HG03139 (cell line): Measurements from ENCODE around the gene TMC3.
"Not testable (repeated sequence)": the region's sequence is repeated elsewhere in the genome, so short reads cannot be mapped to it uniquely, and the experiment has no call there.

Experiments
- ATAC-seq: cut with Tn5 transposase; IDR thresholded peaks from one replicate; pipeline ENCODE4 v1.9.1; 2021; ENCODE audit not compliant: unreplicated experiment

The TMC3 gene

DNA sequence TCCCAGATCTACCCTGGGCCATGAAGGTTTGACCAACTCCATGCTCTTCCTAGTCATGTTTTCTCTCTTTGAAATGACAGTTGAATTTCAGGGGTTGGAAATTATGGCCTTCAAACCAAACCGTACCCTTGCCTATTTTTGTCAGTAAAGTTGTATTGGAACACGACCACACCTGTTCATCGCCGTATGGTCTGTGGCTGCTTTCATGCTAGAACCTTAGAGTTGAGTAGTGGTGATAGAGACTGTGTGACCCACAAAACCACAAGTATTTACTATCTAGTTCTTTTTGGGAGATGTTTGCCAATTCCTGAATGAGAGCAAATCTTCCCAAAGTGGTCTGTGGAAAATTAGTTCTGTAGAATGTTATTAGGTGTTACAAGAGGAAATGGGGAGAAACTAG is 26.1 kb downstream of the TMC3 start:
- ATAC-seq: no peak

DNA sequence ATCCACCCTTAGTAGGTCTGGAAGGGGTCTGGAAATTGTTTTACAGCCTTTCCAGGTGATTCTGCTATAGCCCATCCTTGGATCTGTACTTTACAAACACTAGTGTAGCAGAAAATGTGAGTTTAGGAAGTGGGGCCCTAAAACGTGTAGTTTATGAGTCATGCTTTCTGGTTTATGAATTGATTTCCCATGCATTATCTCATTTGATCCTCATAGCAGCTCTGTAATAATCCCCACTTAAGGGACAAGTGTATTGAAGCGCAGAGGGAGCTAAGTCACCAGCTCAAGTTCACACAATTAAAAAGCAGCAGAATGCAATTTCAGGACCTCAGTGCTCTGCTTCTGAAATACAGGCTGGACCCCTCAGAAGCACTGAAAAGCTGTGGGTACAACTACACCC is 27.4 kb downstream of the TMC3 start:
- ATAC-seq: no peak

DNA sequence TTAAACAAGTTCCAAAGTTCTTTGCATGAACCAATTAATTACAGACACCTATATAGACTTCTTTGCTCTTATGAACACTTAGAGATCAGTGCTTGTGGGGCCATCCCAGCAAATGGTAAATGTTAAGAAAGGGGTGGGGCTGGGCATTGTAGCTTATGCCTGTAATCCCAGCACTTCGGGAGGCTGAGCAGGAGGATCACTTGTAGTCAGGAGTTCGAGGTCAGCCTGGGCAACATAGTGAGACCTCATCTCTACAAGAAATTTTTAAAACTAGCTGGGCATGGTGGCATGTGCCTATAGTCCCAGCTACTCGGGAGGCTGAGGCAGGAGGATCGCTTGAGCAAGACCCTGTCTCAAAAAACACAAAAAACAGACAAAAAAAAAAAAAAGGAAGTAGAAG is 30.6 kb downstream of the TMC3 start:
- ATAC-seq: no peak

DNA sequence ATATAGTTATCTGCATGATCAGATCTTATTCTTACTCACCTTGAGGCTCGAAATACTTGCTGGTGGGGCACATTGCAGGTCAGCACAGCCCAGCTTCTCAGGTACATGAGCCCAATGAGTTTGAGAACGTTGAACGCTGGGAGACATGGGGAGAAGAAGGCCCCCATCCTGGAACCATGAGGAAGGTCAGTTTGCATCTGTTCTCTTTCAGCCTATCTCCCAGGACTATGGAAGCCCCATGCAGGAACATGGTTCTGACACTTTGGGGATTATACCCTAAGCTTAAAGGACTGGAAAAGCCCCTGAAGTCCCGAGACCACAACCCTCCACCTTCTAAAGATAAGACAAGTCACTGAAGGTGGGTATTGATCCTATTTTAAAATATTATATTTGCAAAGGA is 32.7 kb downstream of the TMC3 start:
- ATAC-seq: no peak

DNA sequence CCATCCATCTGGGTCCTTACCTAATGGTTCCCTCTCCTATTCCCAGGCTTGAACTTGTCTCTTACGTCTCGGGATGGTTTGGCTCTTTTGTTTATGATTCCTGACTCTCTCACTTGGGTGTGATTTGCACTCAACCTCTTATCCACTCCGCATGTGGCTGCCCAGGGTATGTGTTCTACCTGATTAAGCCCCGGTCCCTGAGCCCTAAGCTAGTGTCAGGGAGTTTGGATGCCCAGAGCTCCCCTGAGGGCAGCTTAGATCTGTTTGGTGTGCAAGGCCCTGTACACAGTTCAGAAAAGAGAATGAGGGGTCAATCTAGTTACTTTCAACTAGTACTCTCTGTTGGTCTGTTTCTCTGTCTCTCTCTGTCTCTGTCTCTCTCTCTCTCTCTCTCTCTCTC is 34.2 kb downstream of the TMC3 start:
- ATAC-seq: no peak

DNA sequence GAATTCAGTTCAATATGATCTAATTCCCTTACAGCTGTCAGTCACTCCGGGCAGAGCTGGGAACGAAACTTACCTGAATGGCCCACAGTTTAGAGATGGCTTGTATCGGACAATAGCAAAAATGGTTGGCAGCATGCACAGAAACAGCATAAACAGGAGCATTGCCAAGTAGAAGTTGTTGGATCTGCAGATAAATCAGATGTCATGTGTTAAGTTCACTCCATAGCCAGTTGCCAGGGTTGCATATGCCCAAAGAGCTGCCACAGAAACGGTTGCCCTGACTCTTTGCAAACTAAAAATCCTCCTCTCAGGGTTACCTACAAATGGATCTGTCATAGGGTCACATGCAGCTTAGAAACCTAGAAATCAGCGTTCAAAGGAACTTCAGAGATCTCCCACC is 34.7 kb downstream of the TMC3 start:
- ATAC-seq: no peak

DNA sequence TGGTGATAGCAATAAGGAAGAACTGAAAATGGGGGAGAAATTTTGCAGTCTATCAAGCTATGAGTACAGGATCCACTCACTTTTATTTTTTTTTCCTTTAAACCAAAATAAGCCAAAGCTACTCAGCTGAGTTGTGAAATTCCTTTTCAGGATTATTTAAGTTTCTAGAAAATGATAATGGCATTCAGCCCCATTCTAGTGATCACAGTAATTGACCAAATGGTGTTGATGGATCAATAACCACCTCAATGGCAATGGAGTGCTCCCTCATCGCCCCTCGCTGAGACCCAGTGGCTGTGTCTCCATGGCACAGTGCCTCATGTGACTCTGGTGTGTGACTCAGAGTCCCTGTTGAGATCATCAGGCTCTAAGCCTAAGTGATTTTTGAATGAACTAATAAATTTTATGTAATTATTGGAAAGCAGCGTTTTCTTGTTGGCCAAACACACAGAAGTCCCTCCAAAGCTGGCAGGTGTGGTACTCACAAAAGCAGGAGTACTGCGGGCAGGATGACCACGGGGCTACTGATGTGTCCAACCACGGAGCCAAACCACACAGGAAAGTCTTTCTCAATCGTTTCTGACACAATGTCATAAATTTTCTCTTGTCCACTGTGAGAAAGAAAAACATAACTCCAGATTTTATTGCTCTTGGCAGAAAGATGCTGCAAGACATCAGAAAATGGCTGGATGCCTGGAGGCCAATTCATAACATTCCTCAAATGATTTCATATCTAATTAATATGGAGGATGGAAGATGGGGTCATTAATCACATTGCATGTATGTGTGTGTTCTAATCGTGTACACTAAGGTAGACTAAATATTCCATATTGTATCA is 35.6 kb downstream of the TMC3 start:
- no peak for ATAC-seq

DNA sequence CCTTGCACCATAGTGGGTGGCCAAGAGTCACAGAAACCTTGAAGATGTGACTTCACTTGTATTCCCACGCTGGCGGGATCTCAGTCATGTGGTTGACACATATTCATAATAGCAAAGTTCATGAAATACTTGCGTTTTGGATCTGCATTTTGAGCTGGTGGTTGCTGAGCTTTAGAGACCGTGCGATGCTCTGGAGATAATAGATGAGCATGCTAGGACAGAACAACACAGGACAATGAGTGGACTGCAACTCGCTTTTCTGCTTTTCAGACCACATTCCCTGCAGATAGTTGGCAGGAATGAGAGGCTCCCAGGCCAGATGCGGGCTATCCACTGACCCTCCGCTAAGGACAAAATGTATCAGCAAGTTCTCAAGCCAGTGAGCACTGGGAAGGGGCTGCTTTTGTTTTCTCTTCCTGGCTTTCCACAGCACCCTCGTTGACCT is 36.3 kb downstream of the TMC3 start:
- ATAC-seq: no peak

DNA sequence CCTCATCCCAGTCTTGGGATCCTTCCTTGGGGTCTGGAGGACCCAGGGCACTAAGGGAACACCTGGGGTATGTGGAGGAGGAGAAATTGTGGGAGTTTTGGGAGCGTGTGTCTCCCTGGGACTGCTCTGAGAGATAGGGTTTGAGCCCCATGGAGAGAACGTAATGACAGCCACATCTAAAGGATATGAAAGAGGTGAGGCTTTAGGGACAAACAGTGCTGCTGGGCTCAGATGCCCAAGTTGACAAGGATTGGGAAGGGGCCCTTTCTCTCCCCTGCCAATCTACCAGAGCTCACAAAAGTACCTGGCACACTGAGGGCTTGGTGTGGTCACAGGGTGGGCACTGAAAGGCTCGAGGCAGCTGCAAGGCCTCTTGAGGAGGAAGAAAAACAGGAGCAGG is 36.8 kb downstream of the TMC3 start:
- ATAC-seq: no peak

DNA sequence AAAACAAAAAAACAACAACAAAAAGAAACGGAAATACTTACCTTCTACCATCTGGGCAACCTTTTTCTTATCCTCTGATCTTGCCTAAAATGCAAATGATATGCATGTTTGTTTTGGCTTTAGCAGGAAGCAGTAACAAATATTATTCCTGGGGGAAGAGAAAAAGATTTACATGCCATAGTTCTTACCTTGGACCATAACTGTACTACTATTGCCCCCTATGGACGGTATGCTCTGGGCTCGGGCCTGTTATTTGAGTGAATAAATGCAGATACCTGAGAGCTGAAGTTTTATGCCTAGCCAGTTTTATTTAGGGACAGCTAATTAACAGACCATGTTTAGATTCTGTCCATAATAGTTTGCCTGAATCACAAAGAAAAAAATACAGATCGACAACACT is 37.4 kb downstream of the TMC3 start:
- ATAC-seq: no peak

DNA sequence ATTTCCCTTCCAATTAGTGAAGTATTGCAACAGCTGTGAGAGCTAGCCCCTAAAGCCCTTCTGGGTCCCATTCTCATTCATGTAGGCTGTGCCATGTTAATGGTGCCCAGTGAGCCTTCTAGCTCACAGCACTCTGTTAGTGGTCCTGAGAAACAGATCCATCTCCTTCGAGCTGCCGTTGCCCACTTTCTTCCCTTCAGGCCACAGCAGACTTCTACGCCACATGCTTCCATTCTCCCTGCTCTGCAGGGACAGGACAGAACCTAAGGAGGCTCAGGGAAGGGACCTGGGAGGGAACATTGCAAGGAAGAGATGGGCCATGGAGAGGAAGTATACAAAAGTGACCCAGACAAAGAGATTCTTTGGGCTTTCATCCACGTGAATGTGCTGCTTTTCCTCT is 38.4 kb downstream of the TMC3 start:
- no peak for ATAC-seq

DNA sequence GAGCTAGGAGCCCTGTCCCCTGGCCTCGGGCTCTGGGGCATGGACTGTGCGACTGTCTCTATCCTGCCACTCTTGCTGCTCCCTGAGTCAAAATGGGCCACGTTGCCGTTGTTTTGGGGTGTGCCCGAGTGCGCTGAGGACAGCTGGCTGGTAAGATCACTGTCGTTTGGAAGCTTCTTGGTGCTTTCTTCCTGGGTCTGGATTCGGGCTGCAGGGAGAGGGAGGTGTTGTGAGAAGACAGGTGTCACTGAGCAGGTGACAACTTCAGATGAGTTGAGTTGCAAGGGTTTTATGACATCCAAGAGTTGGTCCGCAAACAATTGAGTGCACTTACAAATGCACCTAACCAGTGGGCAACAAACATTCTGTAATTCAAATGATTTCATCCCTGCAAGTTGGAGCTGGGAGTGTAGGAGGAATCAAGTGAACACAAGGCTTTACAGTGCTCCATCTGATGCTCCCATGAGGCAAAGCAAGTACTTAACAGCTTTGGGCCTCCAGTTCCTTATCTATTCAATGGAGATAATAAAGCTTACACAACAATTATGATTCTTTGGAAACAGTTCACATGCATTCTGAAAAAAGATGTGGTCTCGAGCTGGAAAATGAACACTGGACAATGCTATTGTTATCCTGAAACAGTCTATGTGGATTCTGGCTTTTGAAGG is 39.1 kb downstream of the TMC3 start:
- ATAC-seq: no peak

DNA sequence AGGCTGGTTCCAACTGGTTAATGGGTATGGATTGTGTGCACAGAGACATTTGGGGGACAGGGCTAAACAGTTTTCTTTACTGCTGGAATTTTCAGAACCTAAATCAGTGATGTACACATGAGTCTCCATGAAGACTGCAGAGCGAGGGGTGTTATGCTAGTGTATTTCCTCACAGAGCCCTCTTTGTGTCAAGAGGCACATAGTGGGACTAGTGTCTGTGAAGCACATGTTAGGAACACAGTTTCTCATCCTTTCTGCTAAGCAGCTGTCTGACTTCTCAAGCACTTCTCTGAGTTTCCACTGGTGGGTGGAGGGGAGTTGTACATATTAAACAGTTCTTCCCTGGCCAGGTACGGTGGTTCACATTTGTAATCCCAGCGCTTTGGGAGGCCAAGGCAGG is 40.6 kb downstream of the TMC3 start:
- no peak for ATAC-seq

DNA sequence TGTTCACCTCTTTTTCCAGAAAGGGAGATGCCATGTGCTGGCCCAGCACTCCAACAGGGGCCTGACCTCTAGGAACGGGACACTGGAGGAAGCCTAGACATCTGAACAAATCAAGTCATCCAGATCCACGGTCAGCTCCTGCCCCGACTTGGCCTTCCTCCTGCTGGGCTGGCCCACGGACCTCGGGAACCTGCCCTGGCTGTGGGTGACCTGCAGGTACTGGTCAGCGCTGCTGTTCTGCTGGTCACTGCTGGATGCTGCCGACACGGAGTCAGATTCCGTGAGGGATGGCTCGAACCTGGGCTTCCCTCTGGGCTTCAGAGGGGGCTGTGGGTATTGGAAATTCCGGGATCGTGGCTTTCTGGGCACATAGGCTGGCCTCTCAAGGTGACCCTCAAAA is 41.7 kb downstream of the TMC3 start:
- no peak for ATAC-seq

DNA sequence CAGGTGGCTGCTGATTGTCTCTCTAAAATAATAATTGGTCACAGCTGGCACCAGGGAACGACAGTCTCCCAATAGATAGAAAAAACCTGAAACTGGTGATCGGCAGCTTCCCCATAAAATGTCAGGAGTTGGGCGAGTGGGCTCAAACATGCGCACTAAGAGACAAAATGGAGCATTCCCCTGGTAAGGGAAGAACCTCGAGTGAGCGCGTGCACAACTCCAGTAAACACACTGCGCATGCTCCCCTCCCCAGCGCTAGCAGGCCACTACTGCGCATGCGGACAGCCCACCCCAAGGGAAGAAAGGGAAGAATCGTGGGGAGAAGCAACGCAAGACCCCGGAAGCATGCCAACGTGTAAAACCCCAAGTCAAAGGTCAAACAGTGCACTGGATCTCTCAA is 42.4 kb downstream of the TMC3 start:
- ATAC-seq: no peak

DNA sequence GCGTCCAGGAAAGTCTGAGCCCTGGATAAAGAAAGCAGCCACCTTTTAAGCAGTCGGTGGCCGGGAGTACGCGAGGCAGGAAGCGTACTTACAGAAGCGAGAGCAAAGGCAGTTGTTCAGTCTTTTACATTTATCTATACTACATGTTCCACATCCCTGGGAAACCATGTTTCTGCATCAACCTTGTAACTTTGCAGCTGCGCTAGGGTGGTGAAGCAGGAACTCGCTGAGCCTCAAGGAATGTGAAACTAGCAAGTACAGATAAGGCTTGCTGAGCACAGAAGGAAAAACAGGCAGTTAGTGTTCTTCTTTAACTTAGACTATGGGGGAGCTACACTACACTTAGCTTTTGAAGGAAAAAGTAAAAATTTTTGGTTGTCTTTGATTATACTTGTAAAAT is 42.9 kb downstream of the TMC3 start:
- ATAC-seq: not testable (repeated sequence)

DNA sequence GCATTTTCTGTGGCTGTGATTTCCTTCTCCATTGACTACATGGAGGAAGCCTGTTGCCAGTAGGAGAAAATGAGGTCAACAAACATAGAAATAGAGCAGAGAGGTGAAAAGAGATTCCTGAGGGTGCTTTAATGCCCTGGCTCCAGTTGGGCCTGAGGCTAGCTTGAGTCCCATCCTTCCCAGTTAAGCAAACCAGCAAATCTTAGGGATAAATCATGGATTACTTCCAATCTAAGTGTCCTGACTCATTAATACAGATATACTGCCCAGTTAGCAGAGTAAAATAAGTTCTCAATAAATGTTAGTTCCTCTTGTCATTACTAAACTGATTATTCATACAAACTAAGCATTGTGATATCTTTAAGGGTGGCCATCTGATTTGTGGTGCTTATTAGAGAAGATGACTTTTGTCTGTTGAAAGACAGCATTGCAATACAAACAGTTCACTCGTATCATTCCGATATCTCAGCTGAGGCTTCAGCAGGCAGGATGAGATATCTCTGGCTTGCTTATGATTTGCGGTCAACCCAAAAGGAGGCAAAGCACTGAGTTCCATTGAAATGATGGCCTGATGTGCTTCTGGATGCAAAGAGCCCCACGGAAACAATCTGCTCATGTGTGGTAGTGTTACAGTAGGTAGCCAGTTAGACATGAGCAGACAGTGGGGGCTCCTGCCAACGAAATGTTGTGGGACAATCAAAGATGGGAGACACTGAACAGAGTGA is 43.5 kb downstream of the TMC3 start:
- no peak for ATAC-seq

DNA sequence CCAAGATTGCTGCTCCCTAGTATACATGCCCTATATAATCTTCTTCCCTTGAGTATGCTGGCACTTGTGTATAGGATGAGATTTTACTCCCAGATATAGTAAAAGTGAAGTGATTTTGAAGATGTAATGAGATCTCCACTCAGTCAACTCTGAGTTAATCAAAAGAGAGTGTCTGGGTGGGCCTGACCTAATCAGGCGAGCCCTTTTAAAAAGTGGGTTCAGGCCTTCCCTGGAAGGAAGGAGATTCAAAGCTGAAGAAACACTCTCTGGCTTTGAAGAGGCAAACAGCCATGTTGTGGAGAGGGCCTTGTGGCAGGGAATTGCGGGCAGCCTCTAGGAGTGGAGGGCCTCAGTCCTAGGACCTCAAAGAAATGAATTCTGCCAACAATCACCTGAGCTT is 44.6 kb downstream of the TMC3 start:
- ATAC-seq: no peak

DNA sequence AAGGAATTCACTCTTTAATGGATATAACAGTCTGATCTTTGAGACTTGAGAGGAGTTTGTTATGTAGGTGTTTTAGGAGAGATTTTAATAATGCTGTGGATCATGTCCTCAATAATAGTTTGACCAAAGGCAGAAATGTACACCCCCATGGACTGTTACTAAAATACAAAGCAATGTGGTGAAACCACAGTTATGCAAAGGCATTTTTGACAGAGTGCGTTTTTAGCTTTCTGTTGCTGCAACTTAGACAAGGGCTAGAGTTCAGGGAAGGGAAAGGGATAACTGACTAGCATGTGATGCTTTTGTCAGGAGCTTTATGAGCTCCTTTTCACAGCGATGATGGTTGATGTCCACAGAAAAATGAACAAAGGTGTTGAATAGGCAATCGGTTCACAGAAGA is 46.5 kb downstream of the TMC3 start:
- no peak for ATAC-seq

DNA sequence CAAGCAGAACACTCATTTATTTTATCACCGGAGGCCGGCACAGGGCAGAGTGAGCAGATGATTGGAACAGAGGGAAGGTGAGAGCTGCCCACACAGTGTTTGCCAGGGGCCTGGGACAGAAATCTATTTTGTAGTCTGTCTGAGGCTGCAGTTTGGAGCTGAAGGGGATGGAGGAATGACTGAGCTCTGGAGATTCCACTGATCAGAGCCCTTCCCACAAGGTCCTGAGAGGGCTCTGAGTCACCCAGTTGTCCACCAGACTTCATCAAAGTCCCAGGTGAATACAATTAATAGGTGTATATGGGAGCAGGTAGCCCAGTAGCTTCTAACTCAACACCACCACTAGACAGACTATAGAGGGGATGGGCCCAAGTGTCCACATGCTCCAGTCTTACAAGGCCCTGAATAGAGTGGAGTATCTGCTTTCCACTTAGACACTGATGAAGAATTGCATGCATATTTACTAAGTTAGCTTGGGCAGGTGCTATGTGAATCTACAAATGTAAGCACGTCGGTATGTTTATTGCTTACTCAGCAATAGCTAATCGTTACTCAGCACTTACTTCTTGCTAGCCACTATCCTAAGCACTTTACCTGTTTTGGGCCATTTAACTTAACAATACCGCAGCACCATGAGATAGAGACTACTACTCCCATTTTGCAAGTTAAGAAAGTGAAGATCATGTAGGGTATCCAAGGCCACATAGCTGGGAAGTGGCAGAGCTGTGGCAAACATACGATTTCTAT is 47.4 kb downstream of the TMC3 start:
- no peak for ATAC-seq
